Activated CD4-positive, alpha-beta T cell treated with anti-CD3 and anti-CD28 coated beads for 4 hours (primary cell): ENCODE data around the gene PCDH19.

Experiments
- DNase-seq, 2 donors: peaks; one replicate each; pipeline ENCODE4 v3.0.0-alpha.2; 2020

Gene PCDH19

GRCh38 chrX:100296183-100296753, 113.8 kb downstream of the PCDH19 start:
- no peak for DNase-seq

GRCh38 chrX:100294965-100295364, 115.1 kb downstream of the PCDH19 start:
- DNase-seq, result no peak

- DNase-seq, result no peak
Observed at GRCh38 chrX:100289066-100289558, 121.0 kb downstream of the PCDH19 start.

GRCh38 chrX:100277231-100277630, 132.8 kb downstream of the PCDH19 start:
- DNase-seq, result no peak

DNA sequence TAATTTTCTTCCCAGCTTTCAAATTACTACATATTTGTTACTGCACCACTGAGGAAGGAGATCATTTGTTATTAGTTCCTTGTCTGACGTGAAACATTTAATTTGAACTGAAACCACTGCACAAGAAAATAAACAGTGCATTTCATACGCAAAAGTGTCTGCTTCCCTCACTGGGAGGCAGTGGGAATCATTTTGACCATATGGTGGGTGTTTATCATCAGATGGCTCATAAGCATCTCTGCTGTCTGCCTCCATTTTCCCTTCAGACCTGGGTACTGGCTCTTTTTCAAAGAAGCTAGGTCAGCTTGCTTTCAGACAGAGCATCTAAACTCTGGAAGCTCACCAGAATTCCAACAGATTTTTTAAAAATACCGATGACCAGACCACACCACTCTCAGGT, 135.2 kb downstream of the PCDH19 start:
- DNase-seq, result no peak

DNA sequence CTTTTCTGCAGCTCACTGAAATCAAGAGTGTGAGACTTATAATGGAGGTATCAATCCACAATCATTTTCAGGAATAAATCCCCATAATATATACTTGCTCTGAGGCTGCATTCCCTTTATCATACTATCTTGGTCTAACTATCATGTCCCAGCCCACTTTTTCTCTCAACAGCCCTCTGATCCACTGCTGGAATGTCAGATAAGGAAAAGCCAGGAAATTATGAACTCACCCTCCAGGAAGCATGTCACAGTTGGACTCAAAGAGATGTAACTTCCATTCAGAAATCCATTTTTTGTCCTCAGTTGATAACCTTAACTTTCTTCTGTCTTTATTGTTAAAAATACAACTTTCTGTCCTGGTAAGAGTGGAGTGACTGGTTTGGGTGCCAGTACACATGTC, 144.9 kb downstream of the PCDH19 start:
- no peak for DNase-seq

DNA sequence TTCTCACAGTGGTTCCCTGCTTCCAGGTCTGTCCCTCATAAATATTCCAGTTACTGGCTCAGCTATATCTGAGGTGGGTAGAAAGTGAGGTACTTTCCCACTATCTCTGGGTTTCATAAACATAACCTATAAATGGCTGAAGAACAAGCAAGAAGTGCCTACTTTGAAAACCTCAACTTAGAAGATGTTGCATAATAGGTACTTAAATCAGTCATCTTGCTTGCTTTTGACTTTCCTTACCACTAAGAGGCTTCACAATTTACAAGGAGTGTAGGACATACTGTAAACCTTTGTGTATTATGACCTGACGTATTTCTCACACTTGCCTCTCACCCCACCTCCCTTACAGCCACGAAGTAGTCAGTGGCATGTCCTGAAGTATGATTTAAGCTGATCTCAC, 145.9 kb downstream of the PCDH19 start:
- DNase-seq, result no peak

GRCh38 chrX:100263650-100264049, 146.4 kb downstream of the PCDH19 start:
- no peak for DNase-seq

DNA sequence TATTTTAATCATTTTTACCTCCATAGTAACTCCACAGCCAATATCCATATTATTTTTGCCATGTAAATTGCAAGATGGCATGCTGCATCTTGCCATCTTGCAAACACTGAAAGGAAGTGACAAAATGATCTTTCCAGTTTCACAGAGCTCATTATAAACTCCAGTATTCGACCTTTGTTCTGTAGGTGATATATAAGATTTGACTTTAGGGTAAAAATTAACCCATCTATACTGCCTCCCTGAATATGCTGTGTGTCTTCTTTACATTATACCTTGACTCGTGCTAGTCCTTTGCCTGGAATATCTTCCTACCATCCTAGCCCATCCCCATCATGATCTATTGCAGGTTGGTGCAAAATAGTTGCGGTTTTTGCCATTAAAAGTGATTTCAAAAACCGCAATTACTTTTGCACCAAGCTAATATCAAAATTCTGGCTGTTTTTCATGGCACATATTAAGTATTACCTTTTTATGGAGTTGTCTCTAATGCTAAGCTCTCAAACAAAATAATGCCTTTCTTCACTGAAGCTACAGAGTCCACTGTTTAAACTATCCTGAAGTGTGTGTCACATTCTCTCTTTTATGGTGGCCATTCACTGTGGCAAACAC, 161.1 kb downstream of the PCDH19 start:
- no peak for DNase-seq

DNA sequence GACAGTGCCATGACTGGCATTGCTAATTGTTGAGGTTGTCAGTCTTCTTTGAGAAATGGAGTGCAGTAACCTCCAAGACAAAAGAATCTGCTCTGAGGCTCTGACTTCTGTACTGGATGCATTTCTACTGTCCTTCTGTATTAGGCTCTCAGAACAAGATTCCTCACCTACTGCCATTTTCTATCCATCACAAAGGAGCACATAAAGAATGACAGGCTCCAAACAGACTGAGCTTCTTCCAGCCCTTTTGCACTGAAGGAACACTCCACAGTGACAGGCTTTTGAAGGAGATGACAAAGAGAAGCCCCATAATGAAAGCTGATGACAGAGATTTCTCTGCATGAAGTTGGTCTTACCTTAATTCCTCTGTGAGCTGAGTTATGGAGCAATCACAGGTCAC, 162.2 kb downstream of the PCDH19 start:
- no peak for DNase-seq

GRCh38 chrX:100244681-100245080, 165.4 kb downstream of the PCDH19 start:
- no peak for DNase-seq
